Inflammatory macrophage (primary cell): ENCODE data around the gene PATJ.
"Not testable (repeated sequence)": the region's sequence is repeated elsewhere in the genome, so short reads cannot be mapped to it uniquely, and the experiment has no call there.

ENCODE experiments used
- DNase-seq, 2 donors: peaks; one replicate each; pipeline ENCODE4 v3.0.0-alpha.2; 2020 to 2022

PATJ gene

GRCh38 chr1:61837607-61838006, 95.3 kb downstream of the PATJ start:
- not testable (repeated sequence) for DNase-seq

GRCh38 chr1:61839679-61840078, 97.4 kb downstream of the PATJ start:
- DNase-seq = no peak

GRCh38 chr1:61842036-61842435, 99.8 kb downstream of the PATJ start:
- DNase-seq = no peak

- DNase-seq = no peak
Measured at GRCh38 chr1:61842863-61843514, 100.7 kb downstream of the PATJ start.

GRCh38 chr1:61844006-61844405, 101.7 kb downstream of the PATJ start:
- DNase-seq = no peak

GRCh38 chr1:61844664-61845063, 102.4 kb downstream of the PATJ start:
- not testable (repeated sequence) for DNase-seq

GRCh38 chr1:61851235-61851634, 109.0 kb downstream of the PATJ start:
- DNase-seq = no peak

- peak; percentile 65 to 78 for DNase-seq
Measured at GRCh38 chr1:61851849-61852669, 109.8 kb downstream of the PATJ start.

GRCh38 chr1:61852670-61853015, 110.4 kb downstream of the PATJ start:
- no peak for DNase-seq

GRCh38 chr1:61853583-61853982, 111.3 kb downstream of the PATJ start:
- DNase-seq = peak; percentile 3 to 27

- no peak for DNase-seq
Measured at GRCh38 chr1:61864489-61864888, 122.2 kb downstream of the PATJ start.

- DNase-seq = no peak
Measured at GRCh38 chr1:61865646-61866220, 123.5 kb downstream of the PATJ start.

- DNase-seq = no peak
Measured at GRCh38 chr1:61869691-61870109, 127.4 kb downstream of the PATJ start.

GRCh38 chr1:61872206-61872605, 129.9 kb downstream of the PATJ start:
- DNase-seq = no peak

GRCh38 chr1:61873581-61873980, 131.3 kb downstream of the PATJ start:
- DNase-seq = no peak

- DNase-seq = no peak
Measured at GRCh38 chr1:61873994-61874393, 131.7 kb downstream of the PATJ start.

- DNase-seq = no peak
Measured at GRCh38 chr1:61875198-61875597, 132.9 kb downstream of the PATJ start.

GRCh38 chr1:61879887-61880474, 137.7 kb downstream of the PATJ start:
- DNase-seq = not testable (repeated sequence)

- no peak for DNase-seq
Measured at GRCh38 chr1:61887076-61887867, 145.0 kb downstream of the PATJ start.

GRCh38 chr1:61887931-61888564, 145.8 kb downstream of the PATJ start:
- no peak for DNase-seq

GRCh38 chr1:61888808-61889207, 146.5 kb downstream of the PATJ start:
- no peak for DNase-seq

GRCh38 chr1:61890435-61890834, 148.2 kb downstream of the PATJ start:
- DNase-seq = not testable (repeated sequence)
